K562 (cell line): ENCODE data around the gene SCNN1A. TPM values are rescaled to one million over a fixed set of nuclear protein-coding genes. Genes with fewer than 3 reads are reported as not detected.

Experiments used
- ATAC-seq: fragments of 200-7000 bp; cut with Tn5 transposase; 3 replicates; pipeline ENCODE4 v1.9.1; 2020; ENCODE audit warnings: moderate library complexity
- BruUV-seq: library from RNA; stranded (reverse); fragments of 400-500 nt; replicated peaks from 2 replicates; lab custom pipeline; 2021; lab: Mats Ljungman, UMichigan
- CTCF ChIA-PET: fragments of 300-600 bp; formaldehyde crosslinking; extraction: SDS; loops from one replicate; lab custom pipeline; 2021; ENCODE audit warnings: low intra/inter-chr PET ratio; lab: Yijun Ruan, JAX
- POLR2A ChIA-PET: fragments of 300-600, 350-650 bp; sonication (Branson Sonifier 250); formaldehyde crosslinking; extraction: SDS; loops from one replicate; lab custom pipeline; 2021; ENCODE audit warnings: antibody characterized with exemption, inconsistent platforms; lab: Yijun Ruan, JAX
- DNase-seq, 4 experiments: peaks; one replicate each; pipeline versions ENCODE4 v3.0.0 to v3.0.0-alpha.2; 2011 to 2018; ENCODE audit warnings: low spot score in 3 of 4, mixed read lengths in 3 of 4; ENCODE audit errors: extremely low read depth in 1 of 4
- FAIRE-seq: peaks from 2 replicates; lab custom pipeline; 2011; peaks lifted over from hg19 to GRCh38; lab: Jason Lieb, UNC
- H2AFZ ChIP-seq: 2 replicates; pipeline ENCODE4 v1.6.0; 2011; ENCODE audit warnings: low read depth, low read length, control low read depth, inconsistent platforms
- H3K27ac ChIP-seq: fragments of 200-600 bp; 3 replicates; pipeline ENCODE4 v1.8.0; 2011; ENCODE audit warnings: low read depth, mild to moderate bottlenecking, control low read depth, inconsistent platforms, low read length, moderate library complexity, mixed read lengths; ENCODE audit errors: extremely low read depth
- H3K27me3 ChIP-seq, 2 experiments: fragments of 300-600 bp in 1 of 2; 2 replicates in 1 of 2; 3 replicates in 1 of 2; pipeline versions ENCODE4 v1.6.0 to v1.8.0; 2011; ENCODE audit warnings: inconsistent platforms in 2 of 2, low read length in 2 of 2, mild to moderate bottlenecking in 1 of 2, mixed read lengths in 1 of 2, moderate library complexity in 1 of 2; ENCODE audit not compliant: control insufficient read depth in 2 of 2, insufficient read depth in 2 of 2
- H3K36me3 ChIP-seq: fragments of 300-600 bp; 3 replicates; pipeline ENCODE4 v1.8.0; 2011; ENCODE audit warnings: mild to moderate bottlenecking, low read length, inconsistent platforms; ENCODE audit not compliant: control insufficient read depth, insufficient read depth
- H3K4me1 ChIP-seq, 2 experiments: fragments of 200-600 bp in 1 of 2; replicated peaks in 1 of 2; 2 replicates in 1 of 2; 3 replicates in 1 of 2; pipeline versions ENCODE4 v1.5.1 to v1.8.0; 2011; ENCODE audit warnings: inconsistent platforms in 2 of 2, low read length in 2 of 2, mild to moderate bottlenecking in 1 of 2, mixed read lengths in 1 of 2, moderate library complexity in 1 of 2; ENCODE audit not compliant: control insufficient read depth in 2 of 2, insufficient read depth in 2 of 2
- H3K4me2 ChIP-seq: 2 replicates; pipeline ENCODE4 v1.6.1; 2011; ENCODE audit warnings: low read length, control low read depth, inconsistent platforms, mixed read lengths; ENCODE audit not compliant: insufficient read depth
- H3K4me3 ChIP-seq: fragments of 200-600 bp; sonication (generic), shearing (Covaris generic); 2 replicates; pipeline ENCODE4 v1.5.1; 2016; ENCODE audit warnings: control low read depth, inconsistent platforms
- H3K79me2 ChIP-seq: fragments of 200-600 bp; 3 replicates; pipeline ENCODE4 v1.8.0; 2011; ENCODE audit warnings: low read length, inconsistent platforms; ENCODE audit not compliant: control insufficient read depth, insufficient read depth
- H3K9ac ChIP-seq, 2 experiments: 2 replicates each; pipeline versions ENCODE4 v1.6.0 to v1.6.1; 2011; ENCODE audit warnings: low read depth in 2 of 2, low read length in 2 of 2, control low read depth in 1 of 2, inconsistent platforms in 1 of 2, mild to moderate bottlenecking in 1 of 2, mixed read lengths in 1 of 2; ENCODE audit not compliant: insufficient read depth in 1 of 2
- H3K9me1 ChIP-seq: one replicate; pipeline ENCODE4 v1.6.0; 2011; ENCODE audit warnings: inconsistent platforms, mild to moderate bottlenecking, low read length, moderate library complexity; ENCODE audit not compliant: control insufficient read depth, insufficient read depth
- H3K9me3 ChIP-seq: replicated peaks from 2 replicates; pipeline ENCODE4 v1.5.1; 2011; ENCODE audit warnings: low read depth, low read length, inconsistent platforms; ENCODE audit not compliant: control insufficient read depth, insufficient read depth
- H4K20me1 ChIP-seq: replicated peaks from 2 replicates; pipeline ENCODE4 v1.6.1; 2011; ENCODE audit warnings: low read length, inconsistent platforms, mixed read lengths; ENCODE audit not compliant: control insufficient read depth, insufficient read depth
- MCM7 ChIP-seq, 2 experiments: fragments of 450-650 bp; IDR thresholded peaks; 2 replicates each; pipeline ENCODE4 v1.6.1; 2016 to 2018
- NCOA1 ChIP-seq: fragments of 450-650 bp; IDR thresholded peaks from 2 replicates; pipeline ENCODE4 v1.6.1; 2016; ENCODE audit warnings: low read depth
- VEZF1 ChIP-seq: fragments of 200-800 bp; sonication (Bioruptor generic); IDR thresholded peaks from 2 replicates; pipeline ENCODE4 v1.6.1; 2017; ENCODE audit warnings: missing genetic modification characterization, missing compliant biosample characterization
- ZKSCAN1 ChIP-seq: fragments of 150-350 bp; IDR thresholded peaks from 2 replicates; pipeline ENCODE4 v1.6.1; 2016; ENCODE audit warnings: low read depth, low read length
- ZNF507 ChIP-seq: conservative IDR thresholded peaks from 2 replicates; pipeline ENCODE4 v1.6.1; 2017; ENCODE audit warnings: missing genetic modification characterization, missing compliant biosample characterization
- ZNF655 ChIP-seq: fragments of 250-450 bp; sonication (Bioruptor Pico); IDR thresholded peaks from 2 replicates; pipeline ENCODE4 v1.5.0; 2021
- ZNF764 ChIP-seq: fragments of 250-450 bp; sonication (Bioruptor Pico); IDR thresholded peaks from 2 replicates; pipeline ENCODE4 v1.4.0; 2020; ENCODE audit warnings: low read depth, mild to moderate bottlenecking, moderate library complexity
- ZSCAN32 ChIP-seq: fragments of 450-650 bp; formaldehyde crosslinking; IDR thresholded peaks from 2 replicates; pipeline ENCODE4 v1.4.0; 2020; ENCODE audit warnings: mild to moderate bottlenecking, moderate library complexity
- WGBS: fragments of 100-300 bp; shearing (Covaris generic); methylation state at CpG from one replicate; pipeline ENCODE4 v1.1.6; 2016; ENCODE audit warnings: low coverage, mixed read lengths; ENCODE audit not compliant: insufficient coverage; ENCODE audit errors: missing lambda C conversion rate; 5-methylcytosine and 5-hydroxymethylcytosine counted together
- in situ Hi-C: fragments of 300-500 bp; cut with MboI; formaldehyde crosslinking; loops from 4 replicates; pipeline ENCODE4 v1.15.0; 2018; ENCODE audit warnings: inconsistent platforms, mixed read lengths
- intact Hi-C: fragments of 100-400 bp; cut with micrococcal nuclease; formaldehyde crosslinking; loops from 2 replicates; pipeline ENCODE4 v1.14.2; 2022
- polyA plus RNA-seq, 8 experiments: library from polyadenylated mRNA; depleted of rRNA in 4 of 8; stranded (reverse) in 5 of 8; unstranded in 3 of 8; fragments of >200 nt; fragmentation: Nextera tagmentation in 2 of 8; fragmentation: Illumina TruSeq in 1 of 8; extraction: Ambion mirVana in 2 of 8; extraction: Trizol in 1 of 8; gene quantifications; 2 replicates each; pipeline versions ENCODE4 v1.2.1 to v1.2.3, GENCODE V29; 2011 to 2014; ENCODE audit warnings: inconsistent platforms in 1 of 8, missing spikeins in 1 of 8
- total RNA-seq, 7 experiments: library from RNA; depleted of rRNA in 6 of 7; stranded (reverse); fragments of >200 nt in 6 of 7; fragmentation: Illumina TruSeq in 2 of 7; extraction: Trizol in 2 of 7; gene quantifications; 2 replicates each; pipeline versions ENCODE4 v1.2.1 to v1.2.3, GENCODE V29; 2011 to 2021; ENCODE audit warnings: low replicate concordance in 1 of 7
- TF ChIP-seq, protein P1 (sequence below): fragments of 250-450 bp; sonication (Bioruptor Pico); IDR thresholded peaks from 2 replicates; pipeline ENCODE4 v1.5.0; 2021; ENCODE audit warnings: mild to moderate bottlenecking, borderline replicate concordance

The SCNN1A gene
- total and polyA plus RNA-seq, 9 of the 15 experiments (the other 6 are each of a cell fraction or from before 2014, with no cell fraction given): 0.15 to 0.49 (median 0.32) TPM; not detected in 5

GRCh38 chr12:6358881-6359280, 16.5 kb downstream of the SCNN1A start:
- intact Hi-C loops: no loop called here
- Histone ChIP-seq H3K4me1 (peaks cover 0 to 11% of the 10 kb centered on the region in 2 experiments; a peak in 3 of 5 replicates), H3K4me3 (no peak overlapping the region), H3K9ac (no peak overlapping the region), H3K36me3 (no peaks in the 10 kb centered on the region), H3K27me3 (peaks cover 0 to 13% of the 10 kb centered on the region in 2 experiments; a peak in 2 of 5 replicates), H3K79me2 (no peaks in the 10 kb centered on the region), H2AFZ (no peak overlapping the region), H3K27ac (no peak overlapping the region), H4K20me1 (0 out of 2 replicates have a peak, but pooled peaks cover 6% of the 10 kb centered on the region), H3K9me1 (no peaks in the 10 kb centered on the region), H3K4me2 (no peak overlapping the region), H3K9me3 (no peaks in the 10 kb centered on the region)
- ATAC-seq (no peak), FAIRE-seq (no peak), DNase-seq (no peak)
- no peak for TF ChIP-seq ZNF507 (tag)
- TF ChIP-seq, protein P1, sequence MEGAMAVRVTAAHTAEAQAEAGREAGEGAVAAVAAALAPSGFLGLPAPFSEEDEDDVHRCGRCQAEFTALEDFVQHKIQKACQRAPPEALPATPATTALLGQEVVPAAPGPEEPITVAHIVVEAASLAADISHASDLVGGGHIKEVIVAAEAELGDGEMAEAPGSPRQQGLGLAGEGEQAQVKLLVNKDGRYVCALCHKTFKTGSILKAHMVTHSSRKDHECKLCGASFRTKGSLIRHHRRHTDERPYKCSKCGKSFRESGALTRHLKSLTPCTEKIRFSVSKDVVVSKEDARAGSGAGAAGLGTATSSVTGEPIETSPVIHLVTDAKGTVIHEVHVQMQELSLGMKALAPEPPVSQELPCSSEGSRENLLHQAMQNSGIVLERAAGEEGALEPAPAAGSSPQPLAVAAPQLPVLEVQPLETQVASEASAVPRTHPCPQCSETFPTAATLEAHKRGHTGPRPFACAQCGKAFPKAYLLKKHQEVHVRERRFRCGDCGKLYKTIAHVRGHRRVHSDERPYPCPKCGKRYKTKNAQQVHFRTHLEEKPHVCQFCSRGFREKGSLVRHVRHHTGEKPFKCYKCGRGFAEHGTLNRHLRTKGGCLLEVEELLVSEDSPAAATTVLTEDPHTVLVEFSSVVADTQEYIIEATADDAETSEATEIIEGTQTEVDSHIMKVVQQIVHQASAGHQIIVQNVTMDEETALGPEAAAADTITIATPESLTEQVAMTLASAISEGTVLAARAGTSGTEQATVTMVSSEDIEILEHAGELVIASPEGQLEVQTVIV (CRISPR knock-in tag): no peak
- TF ChIP-seq ZNF764 (CRISPR knock-in tag): no peak
- no peak for TF ChIP-seq MCM7 (IDR thresholded peaks at IDR 0.05)
- TF ChIP-seq VEZF1 (CRISPR knock-in tag): no peak
- no peak for TF ChIP-seq ZKSCAN1
- no peak for TF ChIP-seq ZSCAN32
- TF ChIP-seq NCOA1: no peak
- no peak for TF ChIP-seq ZNF655 (CRISPR knock-in tag)
- BruUV-seq: no TSS peak
- WGBS: 0% methylated on average over 1 of the region's 1 CpG
- in situ Hi-C loops: no loop called here
- CTCF ChIA-PET: no interaction called here
- POLR2A ChIA-PET: no interaction called here
